Aorta (tissue), 5 donors: Measurements from ENCODE around the gene RALGPS1. TPM values are rescaled to one million over a fixed set of nuclear protein-coding genes. Genes with fewer than 3 reads are reported as not detected.

Experiments used
- ATAC-seq: fragments of 200-7000 bp; cut with Tn5 transposase; one replicate; pipeline ENCODE4 v1.9.1; 2022; ENCODE audit warnings: moderate library complexity; ENCODE audit not compliant: low FRiP score
- DNase-seq, 2 donors: peaks; one replicate each; pipeline ENCODE4 v3.0.0-alpha.2; 2020
- H3K27ac ChIP-seq, 2 donors: one replicate each; pipeline ENCODE4 v1.5.1; 2013; ENCODE audit warnings: low read length in 2 of 2, mild to moderate bottlenecking in 2 of 2, moderate library complexity in 2 of 2, control low read depth in 1 of 2, inconsistent platforms in 1 of 2, low read depth in 1 of 2
- H3K27me3 ChIP-seq, 2 donors: one replicate each; pipeline ENCODE4 v1.6.1; 2013; ENCODE audit warnings: control low read depth in 1 of 2, low read length in 1 of 2, mild to moderate bottlenecking in 1 of 2, moderate library complexity in 1 of 2; ENCODE audit not compliant: insufficient read depth in 2 of 2, control insufficient read depth in 1 of 2
- H3K36me3 ChIP-seq, 2 donors: one replicate each; pipeline ENCODE4 v1.6.1; 2013; ENCODE audit warnings: control low read depth in 1 of 2, low read length in 1 of 2, mild to moderate bottlenecking in 1 of 2; ENCODE audit not compliant: insufficient read depth in 2 of 2, control insufficient read depth in 1 of 2
- H3K4me1 ChIP-seq, 2 donors: one replicate each; pipeline ENCODE4 v1.6.1; 2013; ENCODE audit warnings: low read length in 2 of 2, control low read depth in 1 of 2, mild to moderate bottlenecking in 1 of 2, moderate library complexity in 1 of 2; ENCODE audit not compliant: insufficient read depth in 2 of 2, control insufficient read depth in 1 of 2
- H3K4me3 ChIP-seq, 2 donors: one replicate each; pipeline ENCODE4 v1.5.1; 2013; ENCODE audit warnings: low read length in 2 of 2, control low read depth in 1 of 2, mild to moderate bottlenecking in 1 of 2
- H3K9me3 ChIP-seq: one replicate; pipeline ENCODE4 v1.6.1; 2013; ENCODE audit warnings: mild to moderate bottlenecking, low read length; ENCODE audit not compliant: control insufficient read depth
- WGBS, 2 donors: extraction: QIAGEN DNeasy Blood & Tissue Kit; methylation state at CpG; one replicate each; pipeline ENCODE4 v1.1.7; 2013; 5-methylcytosine and 5-hydroxymethylcytosine counted together
- intact Hi-C, 2 donors: fragments of 100-400 bp; cut with DNase I; formaldehyde crosslinking; loops; one replicate each; pipeline versions ENCODE4 v1.14.2 to v1.15.0; 2022
- polyA plus RNA-seq, 2 donors: library from polyadenylated mRNA; stranded (reverse); fragments of 200-250 nt; gene quantifications; one replicate each; pipeline ENCODE4 v1.2.3, GENCODE V29; 2013
- total RNA-seq, 2 donors: library from RNA; stranded (reverse); fragmentation: NEBNext Ultra II Directional; extraction: Animal tissue kit (Norgen Biotek cat#: 25700); gene quantifications; one replicate each; pipeline ENCODE4 v1.2.1, GENCODE V29; 2021
- donor health status: healthy with polysubstance abuse.
- donor health status: Bipolar disorder and iron deficiency.
- donor health status: DM: no; HTN: no; CAD: no.
- donor health status: DM: no; HTN: no; CAD: no.
- donor health status: DM: yes; HTN: yes; CAD: no.

RALGPS1 gene
- total and polyA plus RNA-seq, 4 donors, result 2.0 to 19.7 (median 8.3) TPM

DNA sequence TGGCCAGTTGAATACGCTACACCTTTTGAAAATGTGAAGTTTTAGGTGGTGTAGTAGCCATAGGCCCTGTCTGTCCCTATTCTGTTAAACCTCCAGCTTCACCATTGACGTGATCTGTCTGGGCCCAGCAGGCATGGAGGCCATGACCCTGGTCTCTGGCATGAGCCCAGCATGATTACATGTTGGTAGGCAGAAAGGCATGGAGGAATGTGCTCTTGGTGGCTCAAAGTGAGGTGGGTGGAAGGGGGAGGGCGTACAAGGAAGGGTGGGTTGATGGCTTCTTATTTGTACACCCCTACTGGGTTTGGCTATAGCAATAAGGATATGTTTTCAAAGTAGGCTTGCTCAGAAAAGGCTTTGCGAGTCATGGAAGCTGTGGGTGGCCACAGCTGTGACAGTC lies 23.7 kb downstream of the RALGPS1 start:
- Histone ChIP-seq H3K9me3 (no peaks in the 10 kb centered on the region), H3K4me3 (no peak overlapping the region), H3K4me1 (no peaks in the 10 kb centered on the region), H3K36me3 (no peaks in the 10 kb centered on the region), H3K27me3 (no peaks in the 10 kb centered on the region), H3K27ac (no peak overlapping the region)
- 88 to 92% methylated on average over 4 of the region's 4 CpGs for WGBS, 2 donors
- no peak for DNase-seq
- intact Hi-C loops, result no loop called here
- ATAC-seq, result no peak

DNA sequence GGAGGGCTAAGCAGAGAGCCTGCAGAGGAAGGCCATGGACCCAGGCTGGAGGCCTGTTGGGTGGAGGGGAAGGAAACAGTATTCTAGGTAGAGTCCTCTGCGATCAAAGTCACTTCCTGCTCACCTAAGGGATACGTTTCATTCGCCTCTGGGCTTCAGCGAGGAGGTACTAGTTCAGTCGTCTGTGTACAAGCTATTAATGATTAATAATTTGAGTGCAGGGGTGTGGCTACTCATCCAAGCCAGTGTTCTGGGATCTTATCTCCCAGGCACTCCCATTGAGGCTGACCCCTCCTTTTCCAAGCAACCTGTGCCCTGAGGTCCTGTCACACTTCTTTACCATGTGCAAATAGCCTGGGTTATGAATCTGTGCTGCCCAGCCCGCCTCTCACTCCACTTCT lies 25.2 kb downstream of the RALGPS1 start:
- Histone ChIP-seq H3K27me3 (no peaks in the 10 kb centered on the region), H3K36me3 (no peaks in the 10 kb centered on the region), H3K27ac (no peak overlapping the region), H3K9me3 (no peaks in the 10 kb centered on the region), H3K4me3 (no peak overlapping the region), H3K4me1 (no peaks in the 10 kb centered on the region)
- ATAC-seq, result no peak
- WGBS, 2 donors, result 86 to 91% methylated on average over 6 of the region's 6 CpGs
- DNase-seq, result no peak
- intact Hi-C loops, result loop anchor here (1.0 to 2.0 kb wide), 2 partner anchors 259 to 261 kb away; no protein-coding TSS in a partner anchor

DNA sequence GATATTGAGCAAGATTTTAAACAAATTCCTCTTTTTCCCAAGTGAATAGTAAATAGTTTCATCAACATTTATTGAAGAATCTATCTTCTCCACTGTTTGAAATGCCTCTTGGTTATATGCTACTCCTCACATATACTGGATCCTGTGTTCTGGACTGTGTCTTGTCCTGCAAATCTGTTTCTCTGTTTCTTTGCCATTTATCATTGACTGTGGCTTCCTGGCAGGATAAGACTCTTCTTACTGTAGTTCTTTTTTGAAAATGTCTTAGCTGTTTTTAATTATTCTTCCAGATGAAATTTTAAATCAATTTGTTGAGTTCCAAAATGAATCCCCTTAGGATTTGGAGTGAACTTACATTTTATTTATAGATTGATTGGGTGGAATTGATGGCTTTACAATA lies 27.8 kb downstream of the RALGPS1 start:
- H3K27me3 ChIP-seq, result no peaks in the 10 kb centered on the region
- intact Hi-C loops, result no loop called here
- no peaks in the 10 kb centered on the region for H3K9me3 ChIP-seq
- no peak overlapping the region for H3K27ac ChIP-seq
- H3K4me1 ChIP-seq, result no peaks in the 10 kb centered on the region
- no peak overlapping the region for H3K4me3 ChIP-seq
- DNase-seq, result no peak
- ATAC-seq, result no peak
- H3K36me3 ChIP-seq, result no peaks in the 10 kb centered on the region

DNA sequence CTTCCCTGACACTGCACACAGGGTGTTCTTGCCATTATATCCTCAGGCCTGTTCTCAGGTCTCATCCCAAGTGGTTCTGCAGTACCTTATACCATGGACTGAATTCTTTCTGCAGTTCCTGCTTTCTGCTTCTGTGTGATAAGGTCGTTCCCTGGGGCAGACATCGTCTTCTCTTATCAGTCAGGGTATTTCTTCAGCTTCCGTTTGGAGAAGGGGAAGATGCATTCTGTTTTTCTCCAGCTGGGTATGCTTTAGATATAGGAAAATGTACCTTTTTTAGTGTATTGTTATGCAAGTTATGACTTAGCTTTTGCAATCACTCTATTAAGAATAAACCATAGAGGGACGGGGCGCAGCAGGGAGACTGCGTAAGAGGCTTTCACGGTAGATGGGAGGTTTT lies 31.1 kb downstream of the RALGPS1 start:
- intact Hi-C loops, result no loop called here
- WGBS, 2 donors, result 76 to 89% methylated on average over 7 of the region's 7 CpGs
- Histone ChIP-seq H3K27ac (no peak overlapping the region), H3K36me3 (no peaks in the 10 kb centered on the region), H3K4me3 (no peak overlapping the region), H3K9me3 (no peaks in the 10 kb centered on the region), H3K4me1 (no peaks in the 10 kb centered on the region), H3K27me3 (no peaks in the 10 kb centered on the region)
- ATAC-seq, result no peak
- no peak for DNase-seq

DNA sequence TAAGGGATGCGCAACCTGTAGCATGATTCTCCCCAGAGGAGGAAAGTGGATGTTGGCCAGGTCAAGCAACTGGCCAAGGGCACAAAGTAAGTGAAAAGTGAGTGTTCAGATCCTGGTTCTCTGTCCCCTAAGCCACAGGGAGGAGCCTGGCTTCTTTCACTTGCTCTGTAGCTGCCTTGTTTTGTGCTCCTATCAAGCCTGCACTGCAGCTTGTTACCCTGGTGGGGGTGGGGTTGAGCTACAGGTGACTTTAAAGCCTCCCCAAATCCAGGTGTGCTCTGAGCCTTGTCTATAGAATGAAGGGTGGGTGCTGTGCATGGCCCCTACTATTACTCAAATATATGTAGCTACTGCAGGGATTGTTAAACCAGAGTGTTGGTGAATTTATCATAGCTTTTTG lies 32.9 kb downstream of the RALGPS1 start:
- Histone ChIP-seq H3K4me1 (no peaks in the 10 kb centered on the region), H3K9me3 (no peaks in the 10 kb centered on the region), H3K27ac (no peak overlapping the region), H3K27me3 (no peaks in the 10 kb centered on the region), H3K36me3 (no peaks in the 10 kb centered on the region), H3K4me3 (no peak overlapping the region)
- intact Hi-C loops, result no loop called here
- peak in 1 of 2 donors; percentile 9 for DNase-seq
- WGBS, 2 donors, result 100% methylated on average over 1 of the region's 1 CpG
- no peak for ATAC-seq

DNA sequence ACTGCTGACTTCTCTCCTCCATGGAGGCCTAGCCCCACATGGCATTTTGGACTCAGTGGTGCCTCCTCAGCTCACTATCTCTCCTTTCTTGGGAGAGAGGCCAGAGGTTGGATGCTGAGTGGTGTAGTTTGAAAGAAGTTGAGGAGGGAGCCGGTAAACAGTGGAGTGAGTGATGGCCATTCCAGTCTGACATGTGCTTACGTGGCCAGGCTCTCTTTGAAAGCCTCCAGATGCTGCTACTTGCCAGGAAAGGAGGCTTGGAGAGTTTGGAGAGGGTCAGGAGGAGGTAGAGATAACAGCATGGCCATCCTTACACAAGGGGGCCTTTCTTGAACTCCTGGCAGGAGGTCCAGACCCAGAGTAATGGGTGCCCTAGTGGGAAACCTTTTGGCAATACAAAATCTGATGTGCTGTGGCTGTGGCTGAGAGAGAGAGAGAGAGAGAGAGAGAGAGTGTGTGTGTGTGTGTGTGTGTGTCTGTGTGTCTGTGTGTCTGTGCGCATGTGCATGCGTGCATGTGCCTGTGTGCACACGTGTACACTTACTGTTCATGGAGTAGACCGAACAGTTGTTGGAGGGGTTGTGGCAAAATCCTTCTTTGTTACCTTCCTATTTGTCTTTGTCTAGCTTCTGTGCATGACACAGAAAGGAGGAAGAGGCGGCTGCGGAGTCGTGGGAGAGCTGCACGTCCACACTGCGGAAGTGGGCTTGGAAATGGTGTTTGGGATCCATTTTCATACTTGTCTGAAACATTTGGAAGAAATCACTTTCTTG lies 37.8 kb downstream of the RALGPS1 start:
- peak overlapping the region in 1 of 2 donors; percentile 20 for H3K27ac ChIP-seq
- ATAC-seq, result no peak

DNA sequence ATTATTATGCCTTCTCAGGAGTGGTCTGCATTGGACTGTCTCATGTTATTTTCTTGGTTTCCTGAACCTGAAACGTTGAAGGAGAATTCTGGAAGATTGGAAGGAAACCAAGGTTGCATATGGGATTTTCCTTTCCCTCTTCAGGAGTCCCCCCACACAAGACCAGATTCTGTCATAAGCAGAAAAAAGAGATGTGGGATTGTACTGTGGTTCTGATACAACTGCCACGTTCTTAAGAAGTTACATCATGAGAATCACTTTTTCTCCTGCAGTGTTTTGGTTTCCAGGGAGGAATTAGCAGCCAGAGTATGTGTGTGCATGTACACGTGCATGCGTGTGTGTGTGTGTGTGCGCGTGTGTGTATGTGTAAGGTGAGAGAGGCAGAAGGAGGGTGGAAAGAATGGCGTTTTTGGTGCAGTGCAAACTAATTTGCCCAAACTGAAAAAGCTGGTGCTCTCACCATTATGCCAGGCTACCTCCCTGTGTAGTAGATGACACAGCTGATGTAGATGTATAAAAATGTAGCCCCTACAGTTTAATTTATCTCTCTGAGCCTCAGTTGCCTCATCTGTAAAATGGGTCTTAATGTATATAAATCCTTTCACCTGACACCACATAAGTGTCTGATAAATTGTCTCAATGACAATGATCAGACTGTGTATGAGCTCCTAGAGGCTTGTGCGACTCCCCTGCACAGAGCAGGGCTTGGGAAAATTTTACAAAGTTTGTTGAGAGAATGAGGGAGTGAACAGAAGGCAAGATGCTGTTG lies 38.6 kb downstream of the RALGPS1 start:
- peak in 1 of 2 donors; percentile 38 for DNase-seq
- WGBS, 2 donors, result 22 to 23% methylated on average over 8 of the region's 8 CpGs
- H3K27ac ChIP-seq, result no peak overlapping the region
- intact Hi-C loops, result no loop called here
- ATAC-seq, result no peak
- no peaks in the 10 kb centered on the region for H3K36me3 ChIP-seq
- no peak overlapping the region for H3K4me3 ChIP-seq
- no peaks in the 10 kb centered on the region for H3K4me1 ChIP-seq
- H3K27me3 ChIP-seq, result no peaks in the 10 kb centered on the region
- no peaks in the 10 kb centered on the region for H3K9me3 ChIP-seq

More for the DNA sequence above, 37.8 kb downstream of the RALGPS1 start:
- H3K9me3 ChIP-seq, result no peaks in the 10 kb centered on the region
- no peaks in the 10 kb centered on the region for H3K27me3 ChIP-seq
- no peak for DNase-seq
- no peaks in the 10 kb centered on the region for H3K4me1 ChIP-seq
- intact Hi-C loops, result no loop called here
- WGBS, 2 donors, result 26 to 35% methylated on average over 10 to 11 of the region's 11 CpGs
- no peaks in the 10 kb centered on the region for H3K36me3 ChIP-seq
- H3K4me3 ChIP-seq, result no peak overlapping the region

DNA sequence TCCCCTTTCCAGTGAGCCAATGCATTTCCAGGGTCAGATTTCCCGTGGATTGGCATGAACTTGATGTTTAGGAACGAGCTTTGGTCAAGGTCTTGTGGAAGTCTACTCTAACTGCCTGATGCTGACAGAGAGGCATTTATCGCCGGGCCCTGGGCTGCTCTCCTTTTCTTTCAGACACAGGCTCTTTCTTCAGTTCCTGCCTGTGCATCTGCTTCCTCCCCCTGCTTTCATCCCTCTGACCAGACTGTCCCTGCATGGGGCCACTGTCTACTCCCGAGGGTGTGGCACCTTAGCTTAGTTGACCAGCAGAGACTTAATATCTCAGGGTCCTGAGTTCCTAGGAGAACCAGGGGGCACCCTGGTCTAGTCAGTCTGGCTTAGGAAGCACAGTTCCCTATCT lies 41.2 kb downstream of the RALGPS1 start:
- Histone ChIP-seq H3K4me1 (no peaks in the 10 kb centered on the region), H3K4me3 (no peak overlapping the region), H3K27me3 (no peaks in the 10 kb centered on the region), H3K9me3 (no peaks in the 10 kb centered on the region), H3K36me3 (no peaks in the 10 kb centered on the region), H3K27ac (no peak overlapping the region)
- intact Hi-C loops, result no loop called here
- ATAC-seq (no peak), DNase-seq (no peak)
- WGBS, 2 donors, result 90 to 93% methylated on average over 5 of the region's 5 CpGs
